ENCODE results near the gene MTERF4. TPM values are rescaled to one million over a fixed set of nuclear protein-coding genes. Genes with fewer than 3 reads are reported as not detected.

Gene MTERF4
- total and polyA plus RNA-seq, 2 of the 13 experiments (the other 11 are each of a cell fraction or from before 2014, with no cell fraction given) = 50.5 to 59.8 TPM

DNA sequence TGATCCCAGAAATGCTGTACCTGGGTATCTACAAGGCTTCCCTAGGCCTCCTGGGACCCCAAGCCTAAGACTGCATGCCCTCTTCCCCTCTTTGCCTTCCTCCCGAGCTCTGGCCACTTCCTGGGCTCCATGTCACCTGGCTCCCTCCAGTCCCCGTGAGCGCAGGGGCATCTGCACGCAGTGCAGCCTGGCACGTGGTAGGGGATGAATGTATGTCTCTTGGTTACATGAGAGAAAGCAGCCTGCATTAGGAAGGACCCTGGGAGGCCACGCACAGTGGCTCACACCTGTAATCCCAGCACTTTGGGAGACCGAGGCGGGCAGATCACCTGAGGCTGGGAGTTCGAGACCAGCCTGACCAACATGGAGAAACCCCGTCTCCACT is 31.3 kb upstream of the MTERF4 start (continued):
- TF ChIP-seq, protein P1, sequence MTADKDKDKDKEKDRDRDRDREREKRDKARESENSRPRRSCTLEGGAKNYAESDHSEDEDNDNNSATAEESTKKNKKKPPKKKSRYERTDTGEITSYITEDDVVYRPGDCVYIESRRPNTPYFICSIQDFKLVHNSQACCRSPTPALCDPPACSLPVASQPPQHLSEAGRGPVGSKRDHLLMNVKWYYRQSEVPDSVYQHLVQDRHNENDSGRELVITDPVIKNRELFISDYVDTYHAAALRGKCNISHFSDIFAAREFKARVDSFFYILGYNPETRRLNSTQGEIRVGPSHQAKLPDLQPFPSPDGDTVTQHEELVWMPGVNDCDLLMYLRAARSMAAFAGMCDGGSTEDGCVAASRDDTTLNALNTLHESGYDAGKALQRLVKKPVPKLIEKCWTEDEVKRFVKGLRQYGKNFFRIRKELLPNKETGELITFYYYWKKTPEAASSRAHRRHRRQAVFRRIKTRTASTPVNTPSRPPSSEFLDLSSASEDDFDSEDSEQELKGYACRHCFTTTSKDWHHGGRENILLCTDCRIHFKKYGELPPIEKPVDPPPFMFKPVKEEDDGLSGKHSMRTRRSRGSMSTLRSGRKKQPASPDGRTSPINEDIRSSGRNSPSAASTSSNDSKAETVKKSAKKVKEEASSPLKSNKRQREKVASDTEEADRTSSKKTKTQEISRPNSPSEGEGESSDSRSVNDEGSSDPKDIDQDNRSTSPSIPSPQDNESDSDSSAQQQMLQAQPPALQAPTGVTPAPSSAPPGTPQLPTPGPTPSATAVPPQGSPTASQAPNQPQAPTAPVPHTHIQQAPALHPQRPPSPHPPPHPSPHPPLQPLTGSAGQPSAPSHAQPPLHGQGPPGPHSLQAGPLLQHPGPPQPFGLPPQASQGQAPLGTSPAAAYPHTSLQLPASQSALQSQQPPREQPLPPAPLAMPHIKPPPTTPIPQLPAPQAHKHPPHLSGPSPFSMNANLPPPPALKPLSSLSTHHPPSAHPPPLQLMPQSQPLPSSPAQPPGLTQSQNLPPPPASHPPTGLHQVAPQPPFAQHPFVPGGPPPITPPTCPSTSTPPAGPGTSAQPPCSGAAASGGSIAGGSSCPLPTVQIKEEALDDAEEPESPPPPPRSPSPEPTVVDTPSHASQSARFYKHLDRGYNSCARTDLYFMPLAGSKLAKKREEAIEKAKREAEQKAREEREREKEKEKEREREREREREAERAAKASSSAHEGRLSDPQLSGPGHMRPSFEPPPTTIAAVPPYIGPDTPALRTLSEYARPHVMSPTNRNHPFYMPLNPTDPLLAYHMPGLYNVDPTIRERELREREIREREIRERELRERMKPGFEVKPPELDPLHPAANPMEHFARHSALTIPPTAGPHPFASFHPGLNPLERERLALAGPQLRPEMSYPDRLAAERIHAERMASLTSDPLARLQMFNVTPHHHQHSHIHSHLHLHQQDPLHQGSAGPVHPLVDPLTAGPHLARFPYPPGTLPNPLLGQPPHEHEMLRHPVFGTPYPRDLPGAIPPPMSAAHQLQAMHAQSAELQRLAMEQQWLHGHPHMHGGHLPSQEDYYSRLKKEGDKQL (CRISPR knock-in tag; IDR thresholded peaks at IDR 0.05; ENCODE audit: low read depth) = no peak
- no peak for TF ChIP-seq EED (CRISPR knock-in tag; IDR thresholded peaks at IDR 0.05)

GRCh38 chr2:241132538-241133435 is 30.7 kb upstream of the MTERF4 start:
- Histone ChIP-seq H3K9me3 (ENCODE audit: low read length) (no peaks in the 10 kb centered on the region), H3K4me3 (replicated peaks in 1 of 3; ENCODE audit: insufficient read depth in 1 of 3, low read depth in 2 of 3, low read length in 3 of 3) (no peak overlapping the region), H3K36me3 (replicated peaks in 1 of 2; ENCODE audit: control insufficient read depth in 1 of 2, insufficient read depth in 2 of 2, low read length in 2 of 2) (peaks cover 6 to 7% of the 10 kb centered on the region in 2 experiments), H3K79me2 (ENCODE audit: insufficient read depth, low read length) (no peaks in the 10 kb centered on the region), H3K27me3 (ENCODE audit: control insufficient read depth in 1 of 2, insufficient read depth in 2 of 2, low read length in 2 of 2) (no peaks in the 10 kb centered on the region), H4K20me1 (ENCODE audit: insufficient read depth, low read length) (no peaks in the 10 kb centered on the region), H3K27ac (ENCODE audit: extremely low read length, insufficient read depth, low read length) (no peak overlapping the region), H3K4me1 (ENCODE audit: insufficient read depth, low read length) (peaks cover 19% of the 10 kb centered on the region), H3K9ac (ENCODE audit: insufficient read depth, low read depth, low read length) (no peak overlapping the region), H3K4me2 (ENCODE audit: low read depth, low read length) (no peak overlapping the region), H2AFZ (ENCODE audit: low read length) (no peak overlapping the region)
- DNase-seq (ENCODE audit: low spot score) (no peak), ATAC-seq (no peak), FAIRE-seq (no peak)
- in situ Hi-C loops (cut with HindIII; ENCODE audit: extremely low pct_ligation_motif_present, low pct_unique_long_range_greater_than_20kb) = no loop called here
- ChIA-PET POLR2A (no interaction called here), CTCF (ENCODE audit: low intra/inter-chr PET ratio, low total read pairs) (no interaction called here)
- intact Hi-C loops (cut with micrococcal nuclease; ENCODE audit: unreplicated experiment) = no loop called here
- BruUV-seq (replicated peaks) = no TSS peak
- 92% methylated on average over 14 of the region's 14 CpGs for WGBS (ENCODE audit: low lambda C conversion rate)
- TF ChIP-seq ARNT (IDR thresholded peaks at IDR 0.05) (no peak), ZKSCAN5 (CRISPR knock-in tag; IDR thresholded peaks at IDR 0.05) (no peak), KDM5A (IDR thresholded peaks at IDR 0.05; ENCODE audit: borderline replicate concordance, low read length) (no peak), SP4 (CRISPR knock-in tag; IDR thresholded peaks at IDR 0.05) (no peak), CC2D1A (CRISPR knock-in tag; IDR thresholded peaks at IDR 0.05) (no peak), PHF20 (CRISPR knock-in tag; IDR thresholded peaks at IDR 0.05) (no peak), TCF7L2 (IDR thresholded peaks at IDR 0.05; ENCODE audit: low read depth, low read length) (no peak), TRIM24 (CRISPR knock-in tag; IDR thresholded peaks at IDR 0.05) (no peak), HIVEP1 (CRISPR knock-in tag; IDR thresholded peaks at IDR 0.05) (no peak), ZNF235 (CRISPR knock-in tag; IDR thresholded peaks at IDR 0.05; ENCODE audit: borderline replicate concordance) (no peak), ZNF567 (CRISPR knock-in tag; IDR thresholded peaks at IDR 0.05; ENCODE audit: borderline replicate concordance) (no peak), MYC (CRISPR knock-in tag; IDR thresholded peaks at IDR 0.05; ENCODE audit: borderline replicate concordance) (no peak), BCL3 (CRISPR knock-in tag; IDR thresholded peaks at IDR 0.05) (no peak), ZNF577 (CRISPR knock-in tag; IDR thresholded peaks at IDR 0.05; ENCODE audit: borderline replicate concordance, low read depth) (no peak), MLX (CRISPR knock-in tag; IDR thresholded peaks at IDR 0.05) (no peak)
